HG03175 (cell line): ENCODE results near the gene LENEP.
"Not testable (repeated sequence)": the region's sequence is repeated elsewhere in the genome, so short reads cannot be mapped to it uniquely, and the experiment has no call there.

Experiments used
- ATAC-seq: cut with Tn5 transposase; IDR thresholded peaks from one replicate; pipeline ENCODE4 v1.9.1; 2021; ENCODE audit warnings: mild to moderate bottlenecking, moderate library complexity; ENCODE audit not compliant: unreplicated experiment

Gene LENEP

GRCh38 chr1:154974808-154975408, 18.5 kb upstream of the LENEP start:
- ATAC-seq = peak; percentile 54

DNA sequence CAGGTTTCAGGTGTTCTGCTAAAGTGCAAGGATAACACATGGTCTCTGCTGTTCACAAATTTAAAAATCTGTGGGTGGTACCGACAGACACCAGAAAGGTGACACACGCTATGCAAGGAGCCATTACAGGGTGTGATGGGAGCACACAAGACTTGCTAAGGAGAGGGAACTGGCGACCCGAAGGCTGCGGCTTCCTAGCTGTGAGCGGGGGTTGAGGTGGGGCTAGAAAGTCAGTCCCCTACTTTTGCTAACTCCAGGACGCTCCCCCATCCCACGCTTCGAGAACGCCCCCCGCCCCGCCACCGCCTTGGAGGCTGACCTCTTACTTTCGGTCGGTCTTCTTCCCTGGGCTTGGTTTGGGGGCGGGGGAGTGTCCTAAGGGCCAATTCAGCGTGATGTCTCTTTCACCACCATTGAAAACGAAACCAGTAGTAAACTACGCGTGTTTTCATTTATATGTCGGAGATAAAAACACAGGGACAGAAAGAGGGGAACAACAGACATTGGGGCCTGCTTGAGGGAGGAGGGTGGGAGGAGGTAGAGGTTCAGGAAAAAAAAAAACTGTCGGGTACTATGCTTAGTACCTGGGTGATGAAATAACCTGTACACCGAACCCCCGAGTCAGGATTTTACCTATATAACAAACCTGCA, 17.9 kb upstream of the LENEP start:
- ATAC-seq = no peak

DNA sequence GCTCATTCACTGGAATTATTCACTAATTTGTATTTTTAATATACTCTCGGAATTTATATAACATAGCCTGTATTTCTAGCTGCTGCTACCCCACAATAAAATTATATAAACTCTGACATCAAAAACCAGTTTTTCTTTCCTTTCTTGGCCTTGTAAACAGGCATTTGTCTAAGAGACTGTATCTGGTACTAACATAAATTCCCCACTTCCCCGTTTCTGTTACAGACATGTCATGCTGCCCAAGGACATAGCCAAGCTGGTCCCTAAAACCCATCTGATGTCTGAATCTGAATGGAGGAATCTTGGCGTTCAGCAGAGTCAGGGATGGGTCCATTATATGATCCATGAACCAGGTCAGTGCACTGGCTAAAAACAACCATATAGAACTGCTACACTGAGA, 15.6 kb upstream of the LENEP start:
- not testable (repeated sequence) for ATAC-seq

GRCh38 chr1:154978360-154978759, 15.0 kb upstream of the LENEP start:
- ATAC-seq = no peak

- no peak for ATAC-seq
Observed at GRCh38 chr1:154982341-154982740, 11.0 kb upstream of the LENEP start.

DNA sequence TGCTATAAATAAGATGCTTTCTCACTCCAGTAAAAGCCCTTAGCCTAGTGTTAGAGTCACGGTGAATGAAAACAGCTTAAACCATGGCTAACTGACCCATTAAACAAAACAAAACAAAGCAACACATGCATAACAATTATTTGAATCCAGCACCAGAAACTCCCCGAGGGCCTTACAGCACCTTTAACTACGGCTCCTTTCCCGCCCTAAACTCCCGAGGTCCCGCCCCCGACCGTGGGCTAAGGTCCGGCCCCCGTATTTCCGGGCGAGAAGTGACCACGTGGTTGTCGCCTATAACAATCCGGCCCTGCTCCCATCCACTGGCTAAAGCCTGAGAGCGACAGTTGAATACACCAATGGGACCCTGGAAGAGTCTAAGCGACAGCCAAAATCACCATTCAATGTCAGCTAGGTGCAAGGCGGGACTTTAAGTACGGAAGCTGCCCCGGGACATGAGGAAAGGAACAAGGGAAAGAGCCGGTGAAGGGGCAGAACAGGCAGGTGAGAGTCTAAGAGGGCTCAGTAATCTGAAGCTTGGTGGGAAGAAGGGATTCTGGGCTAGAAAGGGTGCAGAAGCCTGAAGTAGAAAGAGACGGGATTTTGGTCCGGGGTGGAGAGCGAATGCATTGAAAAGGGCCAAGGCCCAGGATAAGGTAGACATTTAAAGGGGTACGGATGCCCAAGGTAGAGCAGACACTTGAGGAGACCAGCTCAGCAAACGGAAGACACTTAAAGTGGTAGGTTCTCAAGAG, 10.3 kb upstream of the LENEP start, which contains the start of gene FLAD1:
Gene FLAD1, plus strand, starts transcription at position 448 of the 752 bp plus-strand sequence. CDS start 351 bp downstream, outside the sequence.
- peak; percentile 99 for ATAC-seq

GRCh38 chr1:154983776-154984466, 9.5 kb upstream of the LENEP start:
- no peak for ATAC-seq

DNA sequence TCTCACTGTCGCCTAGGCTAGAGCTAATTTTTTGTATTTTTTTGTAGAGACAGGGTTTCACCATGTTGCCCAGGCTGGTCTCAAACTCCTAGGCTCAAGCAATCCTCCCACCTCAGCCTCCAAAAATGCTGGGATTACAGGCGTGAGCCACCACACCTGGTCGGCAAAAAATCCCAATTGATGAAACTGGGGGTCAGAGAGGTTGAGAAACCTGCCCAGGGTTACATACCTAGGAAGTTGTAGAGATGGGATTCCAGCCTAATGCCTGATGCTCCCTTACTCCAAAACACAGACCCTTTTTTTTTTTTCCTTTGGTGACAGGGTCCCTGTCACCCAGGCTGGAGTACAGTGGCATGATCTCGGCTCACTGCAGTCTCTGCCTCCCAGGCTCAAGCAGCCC, 6.7 kb upstream of the LENEP start:
- ATAC-seq = not testable (repeated sequence)

DNA sequence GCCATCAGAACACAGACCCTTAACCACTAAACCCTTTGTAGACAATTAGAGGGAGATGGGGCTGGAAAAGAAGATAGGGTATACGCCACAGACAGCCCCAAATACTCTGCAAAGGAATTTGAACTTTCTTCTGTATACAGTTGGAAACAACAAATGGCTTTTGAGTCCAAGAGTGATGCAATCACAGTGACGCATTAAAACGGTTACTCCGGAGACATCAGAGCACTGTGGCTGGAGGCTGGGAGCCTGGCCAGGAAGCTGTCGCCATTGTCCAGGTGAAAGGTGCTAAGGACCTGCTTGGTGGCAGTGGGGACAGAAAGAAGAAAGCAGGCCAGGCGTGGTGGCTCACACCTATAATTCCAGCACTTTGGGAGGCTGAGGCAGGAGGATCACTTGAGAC, 6.1 kb upstream of the LENEP start:
- no peak for ATAC-seq

DNA sequence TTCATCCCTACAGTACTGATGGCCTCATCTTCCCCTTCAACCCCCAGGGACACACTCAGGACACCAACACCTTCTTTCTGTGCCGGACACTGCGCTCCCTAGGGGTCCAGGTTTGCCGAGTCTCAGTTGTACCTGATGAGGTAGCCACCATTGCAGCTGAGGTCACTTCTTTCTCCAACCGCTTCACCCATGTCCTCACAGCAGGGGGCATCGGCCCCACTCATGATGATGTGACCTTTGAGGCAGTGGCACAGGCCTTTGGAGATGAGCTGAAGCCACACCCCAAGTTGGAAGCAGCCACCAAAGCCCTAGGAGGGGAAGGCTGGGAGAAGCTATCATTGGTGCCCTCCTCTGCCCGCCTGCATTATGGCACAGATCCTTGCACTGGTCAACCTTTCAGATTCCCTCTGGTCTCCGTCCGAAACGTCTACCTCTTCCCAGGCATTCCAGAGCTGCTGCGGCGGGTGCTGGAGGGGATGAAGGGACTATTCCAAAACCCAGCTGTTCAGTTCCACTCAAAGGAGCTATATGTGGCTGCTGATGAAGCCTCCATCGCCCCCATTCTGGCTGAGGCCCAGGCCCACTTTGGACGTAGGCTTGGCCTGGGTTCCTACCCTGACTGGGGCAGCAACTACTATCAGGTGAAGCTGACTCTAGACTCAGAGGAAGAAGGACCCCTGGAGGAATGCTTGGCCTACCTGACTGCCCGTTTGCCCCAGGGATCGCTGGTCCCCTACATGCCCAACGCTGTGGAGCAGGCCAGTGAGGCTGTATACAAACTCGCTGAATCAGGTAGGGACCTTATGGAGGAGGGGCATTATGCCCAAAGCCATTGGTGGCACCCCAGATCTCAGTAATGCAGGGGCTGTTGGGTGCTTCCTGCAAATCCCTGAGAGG, 5.1 kb upstream of the LENEP start:
- no peak for ATAC-seq

DNA sequence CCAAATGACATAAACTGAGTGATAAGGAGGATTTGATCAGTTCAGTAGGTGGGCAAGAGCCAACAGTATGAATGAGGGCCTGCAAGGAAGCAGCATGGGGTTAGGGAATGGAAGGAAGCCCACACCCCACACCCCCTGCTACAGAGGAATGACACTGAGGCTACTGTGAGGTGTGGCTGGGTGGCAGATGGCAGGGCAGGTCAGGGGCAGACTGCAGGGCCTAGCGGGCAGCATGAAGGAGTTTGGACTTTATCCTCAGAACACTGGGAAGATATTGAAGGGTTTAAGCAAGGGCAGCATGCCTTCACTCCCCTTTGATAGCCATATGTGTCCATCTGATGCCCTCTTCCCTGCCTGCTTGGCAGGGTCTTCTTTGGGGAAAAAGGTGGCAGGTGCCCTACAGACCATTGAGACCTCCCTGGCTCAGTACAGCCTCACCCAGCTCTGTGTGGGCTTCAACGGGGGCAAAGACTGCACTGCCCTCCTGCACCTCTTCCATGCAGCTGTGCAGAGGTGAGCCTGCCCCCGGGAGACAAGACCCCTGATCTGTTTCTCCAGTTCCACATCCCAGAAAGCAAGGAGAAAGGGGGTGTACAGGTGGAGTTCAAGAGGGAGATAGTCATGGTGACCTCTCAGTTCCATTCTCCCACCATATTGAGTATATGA, 4.1 kb upstream of the LENEP start:
- ATAC-seq = no peak

DNA sequence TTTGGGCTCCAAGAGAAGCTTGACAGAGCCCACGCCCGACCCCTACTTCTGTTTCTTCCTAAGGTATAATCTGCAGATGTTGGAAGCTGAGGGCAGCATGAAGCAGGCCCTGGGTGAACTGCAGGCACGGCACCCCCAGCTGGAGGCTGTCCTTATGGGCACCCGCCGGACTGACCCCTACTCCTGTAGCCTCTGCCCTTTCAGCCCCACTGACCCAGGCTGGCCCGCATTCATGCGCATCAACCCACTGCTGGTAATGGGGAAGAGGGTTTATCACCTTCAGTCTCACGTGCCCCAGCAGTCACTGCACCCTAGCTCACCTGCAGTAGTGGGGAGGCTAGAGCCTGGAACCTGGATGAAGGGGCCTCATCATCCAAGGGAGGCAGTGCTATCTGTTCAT, 3.1 kb upstream of the LENEP start:
- no peak for ATAC-seq

DNA sequence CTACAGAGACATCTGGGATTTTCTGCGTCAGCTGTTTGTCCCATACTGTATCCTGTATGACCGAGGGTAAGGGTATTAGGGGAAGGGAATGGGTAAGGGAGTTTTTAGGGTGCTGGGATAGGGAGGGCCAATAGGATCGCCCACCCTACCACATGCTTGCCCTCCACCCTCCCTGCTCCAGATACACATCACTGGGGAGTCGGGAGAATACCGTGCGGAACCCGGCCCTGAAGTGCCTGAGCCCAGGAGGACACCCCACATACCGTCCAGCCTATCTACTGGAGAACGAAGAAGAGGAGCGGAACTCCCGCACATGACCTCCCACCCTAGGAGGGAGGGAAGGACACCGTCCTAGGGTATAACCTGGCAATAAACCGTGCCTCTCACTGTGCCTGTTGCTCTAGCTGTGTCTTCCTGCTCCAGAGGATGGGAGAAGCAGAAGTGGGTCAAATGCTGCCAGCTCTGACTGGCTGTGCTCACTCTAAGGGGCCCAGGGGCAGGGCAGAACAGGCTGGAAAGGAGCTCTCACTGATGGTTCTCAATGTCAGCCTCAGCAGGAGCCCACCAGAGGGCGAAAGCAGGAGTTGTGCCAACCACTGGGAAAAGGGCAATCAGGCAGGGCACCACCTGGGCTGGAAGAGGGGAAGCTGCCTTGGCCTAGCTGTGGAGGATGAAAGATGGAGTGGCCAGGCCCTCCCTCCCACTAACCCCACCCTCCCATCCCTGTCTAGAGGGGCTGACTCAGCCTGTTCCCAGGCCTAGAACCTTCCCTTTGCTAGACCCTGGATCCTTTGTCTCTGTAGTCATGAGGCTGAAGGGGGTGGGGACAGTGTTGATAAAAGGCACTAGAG, 440 bp upstream of the LENEP start:
- ATAC-seq = no peak

- no peak for ATAC-seq
Observed at GRCh38 chr1:154994269-154994587, 842 bp downstream of the LENEP start.

- no peak for ATAC-seq
Observed at GRCh38 chr1:154994591-154994990, 1.2 kb downstream of the LENEP start.

- ATAC-seq = not testable (repeated sequence)
Observed at GRCh38 chr1:154995301-154995983, 2.1 kb downstream of the LENEP start.

DNA sequence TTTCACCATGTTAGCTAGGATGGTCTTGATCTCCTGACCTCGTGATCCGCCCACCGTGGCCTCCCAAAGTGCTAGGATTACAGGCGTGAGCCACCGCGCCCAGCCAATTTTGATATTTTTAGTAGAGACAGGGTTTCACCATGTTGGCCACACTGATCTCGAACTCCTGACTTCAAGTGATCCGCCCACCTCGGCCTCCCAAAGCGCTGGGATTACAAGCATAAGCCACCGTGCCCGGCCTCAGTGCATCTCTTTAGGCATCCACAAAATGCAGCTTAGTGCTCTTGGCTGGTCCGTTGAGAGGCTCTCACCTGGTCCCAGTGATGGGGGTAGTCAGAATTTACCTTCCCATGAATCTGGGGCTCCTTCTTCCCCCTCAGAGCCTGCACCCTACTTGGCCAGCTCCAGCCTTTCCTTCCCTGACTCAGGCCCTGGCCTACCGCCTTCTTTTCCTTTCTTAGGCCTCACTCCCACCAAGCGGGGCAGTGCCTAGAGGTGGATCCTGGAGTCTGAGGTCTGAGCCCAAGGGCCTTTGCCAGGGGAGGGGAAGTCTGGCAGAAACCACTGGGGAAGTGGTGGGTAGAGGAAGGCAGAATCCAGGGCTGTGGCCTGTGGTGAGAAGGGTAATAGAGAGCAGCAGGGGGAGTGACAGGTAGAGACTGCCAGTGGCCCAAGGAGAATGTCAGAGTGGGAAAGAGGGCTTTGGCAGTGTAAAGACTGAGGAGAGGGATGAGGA, 3.7 kb downstream of the LENEP start:
- ATAC-seq = no peak

- no peak for ATAC-seq
Observed at GRCh38 chr1:154998201-154998780, 4.9 kb downstream of the LENEP start.
